PC-3 (cell line): ENCODE measurements around the gene TCF12. TPM values are rescaled to one million over a fixed set of nuclear protein-coding genes. Genes with fewer than 3 reads are reported as not detected.
A peak's percentile ranks its signal among the peaks of the same experiment; 100 is the strongest.

Source experiments
- ATAC-seq: fragments of 200-7000 bp; cut with Tn5 transposase; 2 replicates; pipeline ENCODE4 v1.9.1; 2020; ENCODE audit warnings: mild to moderate bottlenecking, moderate library complexity
- BruUV-seq: library from RNA; stranded (reverse); fragments of 400-500 nt; replicated peaks from 2 replicates; lab custom pipeline; 2021; lab: Mats Ljungman, UMichigan
- CTCF ChIA-PET: fragments of 300-600 bp; sonication (Branson Sonifier 250); formaldehyde crosslinking; loops from one replicate; lab custom pipeline; 2022; ENCODE audit warnings: antibody characterized with exemption; lab: Charles Lee
- POLR2A ChIA-PET: fragments of 300-600 bp; sonication (Branson Sonifier 250); formaldehyde crosslinking; loops from one replicate; lab custom pipeline; 2022; ENCODE audit warnings: antibody characterized with exemption; ENCODE audit not compliant: unreplicated experiment; lab: Charles Lee
- DNase-seq: peaks from one replicate; pipeline ENCODE4 v3.0.0-alpha.2; 2015
- H2AFZ ChIP-seq: fragments of 300-600 bp; sonication (generic); 2 replicates; pipeline ENCODE4 v1.6.0; 2016; ENCODE audit warnings: antibody characterized with exemption, low read length
- H3F3A ChIP-seq: fragments of 300-600 bp; sonication (generic); one replicate; pipeline ENCODE4 v1.6.0; 2017; ENCODE audit warnings: antibody characterized with exemption, low read length, control low read depth, mild to moderate bottlenecking; ENCODE audit not compliant: unreplicated experiment
- H3K27ac ChIP-seq: fragments of 300-600 bp; sonication (generic); 2 replicates; pipeline ENCODE4 v1.5.1; 2016; ENCODE audit warnings: mild to moderate bottlenecking, low read length
- H3K27me3 ChIP-seq: fragments of 300-600 bp; sonication (generic); 2 replicates; pipeline ENCODE4 v1.6.1; 2016; ENCODE audit warnings: low read length, mixed read lengths
- H3K36me3 ChIP-seq: fragments of 300-600 bp; sonication (generic); 2 replicates; pipeline ENCODE4 v1.6.1; 2016; ENCODE audit warnings: low read depth, mixed run types, low read length, mixed read lengths
- H3K4me1 ChIP-seq: fragments of 300-600 bp; sonication (generic); 2 replicates; pipeline ENCODE4 v1.5.1; 2016; ENCODE audit warnings: low read length; ENCODE audit not compliant: insufficient read depth
- H3K4me2 ChIP-seq: fragments of 300-600 bp; sonication (generic); 2 replicates; pipeline ENCODE4 v1.6.0; 2016; ENCODE audit warnings: low read length
- H3K4me3 ChIP-seq: fragments of 300-600 bp; sonication (generic); 2 replicates; pipeline ENCODE4 v1.5.1; 2016; ENCODE audit warnings: mild to moderate bottlenecking, low read length, mixed read lengths
- H3K79me2 ChIP-seq: fragments of 300-600 bp; sonication (generic); 2 replicates; pipeline ENCODE4 v1.6.1; 2017; ENCODE audit warnings: low read length, mixed read lengths
- H3K9ac ChIP-seq: fragments of 300-600 bp; sonication (generic); 2 replicates; pipeline ENCODE4 v1.6.0; 2016; ENCODE audit warnings: mild to moderate bottlenecking, low read length
- H3K9me2 ChIP-seq: fragments of 300-600 bp; sonication (generic); replicated peaks from 2 replicates; pipeline ENCODE4 v1.6.1; 2016; ENCODE audit warnings: mixed run types, low read length, mixed read lengths
- H3K9me3 ChIP-seq: fragments of 300-600 bp; sonication (generic); 2 replicates; pipeline ENCODE4 v1.6.1; 2016; ENCODE audit warnings: low read length, mixed read lengths
- H4K20me1 ChIP-seq: fragments of 300-600 bp; sonication (generic); 2 replicates; pipeline ENCODE4 v1.6.1; 2016; ENCODE audit warnings: low read length, mixed read lengths
- EZH2 ChIP-seq: fragments of 300-600 bp; sonication (generic); IDR thresholded peaks from one replicate; pipeline ENCODE4 v1.6.1; 2017; ENCODE audit warnings: antibody characterized with exemption, mild to moderate bottlenecking, low read length; ENCODE audit not compliant: unreplicated experiment
- EZH2phosphoT487 ChIP-seq: fragments of 300-600 bp; sonication (generic); IDR thresholded peaks from 2 replicates; pipeline ENCODE4 v1.6.1; 2018; ENCODE audit warnings: mild to moderate bottlenecking, antibody characterized with exemption, low read length, borderline replicate concordance
- intact Hi-C: fragments of 100-400 bp; cut with micrococcal nuclease; formaldehyde crosslinking; loops from 2 replicates; pipeline ENCODE4 v1.9.0; 2023
- total RNA-seq: library from RNA; depleted of rRNA; stranded (reverse); fragments of >200 nt; gene quantifications from 2 replicates; pipeline ENCODE4 v1.2.3, GENCODE V29; 2014
- TF ChIP-seq, protein P1 (sequence below): fragments of 300-600 bp; sonication (generic); conservative IDR thresholded peaks from 2 replicates; pipeline ENCODE4 v1.5.1; 2017; ENCODE audit warnings: antibody characterized with exemption, low read depth, mild to moderate bottlenecking, low read length

Gene TCF12
- total RNA-seq, 1 experiment from 2014 or later: 103 TPM

DNA sequence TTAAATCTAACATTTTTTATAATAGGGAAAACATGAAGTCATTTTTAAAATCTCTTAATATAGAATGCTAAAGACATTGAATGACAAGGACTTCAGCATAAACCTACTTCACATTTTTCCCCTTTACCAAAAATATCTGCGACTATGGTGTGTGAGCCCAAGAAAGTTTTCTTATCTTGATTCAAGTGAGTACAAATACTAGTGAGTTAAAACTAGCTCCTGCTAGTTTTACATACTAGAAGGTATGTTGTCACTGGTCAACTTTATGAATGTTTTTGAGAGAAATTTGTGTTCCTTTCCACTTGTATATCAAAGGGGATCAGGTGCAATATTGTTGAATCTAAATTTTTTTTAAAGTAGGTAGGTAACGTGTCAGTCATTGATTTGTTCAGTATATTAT is 305.4 kb downstream of the TCF12 start:
- Histone ChIP-seq H3K27me3 (no peaks in the 10 kb centered on the region), H3K9me3 (no peaks in the 10 kb centered on the region), H3K9me2 (no peaks in the 10 kb centered on the region), H2AFZ (no peak overlapping the region), H3K79me2 (no peaks in the 10 kb centered on the region), H4K20me1 (no peaks in the 10 kb centered on the region), H3F3A (no peaks in the 10 kb centered on the region), H3K4me1 (peaks cover 7% of the 10 kb centered on the region), H3K9ac (no peak overlapping the region), H3K36me3 (no peaks in the 10 kb centered on the region), H3K4me3 (no peak overlapping the region), H3K27ac (no peak overlapping the region), H3K4me2 (no peak overlapping the region)
- BruUV-seq: no TSS peak
- ChIA-PET POLR2A (no interaction called here), CTCF (no interaction called here)
- intact Hi-C loops: no loop called here
- TF ChIP-seq, protein P1, sequence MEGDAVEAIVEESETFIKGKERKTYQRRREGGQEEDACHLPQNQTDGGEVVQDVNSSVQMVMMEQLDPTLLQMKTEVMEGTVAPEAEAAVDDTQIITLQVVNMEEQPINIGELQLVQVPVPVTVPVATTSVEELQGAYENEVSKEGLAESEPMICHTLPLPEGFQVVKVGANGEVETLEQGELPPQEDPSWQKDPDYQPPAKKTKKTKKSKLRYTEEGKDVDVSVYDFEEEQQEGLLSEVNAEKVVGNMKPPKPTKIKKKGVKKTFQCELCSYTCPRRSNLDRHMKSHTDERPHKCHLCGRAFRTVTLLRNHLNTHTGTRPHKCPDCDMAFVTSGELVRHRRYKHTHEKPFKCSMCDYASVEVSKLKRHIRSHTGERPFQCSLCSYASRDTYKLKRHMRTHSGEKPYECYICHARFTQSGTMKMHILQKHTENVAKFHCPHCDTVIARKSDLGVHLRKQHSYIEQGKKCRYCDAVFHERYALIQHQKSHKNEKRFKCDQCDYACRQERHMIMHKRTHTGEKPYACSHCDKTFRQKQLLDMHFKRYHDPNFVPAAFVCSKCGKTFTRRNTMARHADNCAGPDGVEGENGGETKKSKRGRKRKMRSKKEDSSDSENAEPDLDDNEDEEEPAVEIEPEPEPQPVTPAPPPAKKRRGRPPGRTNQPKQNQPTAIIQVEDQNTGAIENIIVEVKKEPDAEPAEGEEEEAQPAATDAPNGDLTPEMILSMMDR: no peak
- TF ChIP-seq EZH2phosphoT487 (no peak), EZH2 (no peak)
- ATAC-seq: no peak
- DNase-seq: no peak

DNA sequence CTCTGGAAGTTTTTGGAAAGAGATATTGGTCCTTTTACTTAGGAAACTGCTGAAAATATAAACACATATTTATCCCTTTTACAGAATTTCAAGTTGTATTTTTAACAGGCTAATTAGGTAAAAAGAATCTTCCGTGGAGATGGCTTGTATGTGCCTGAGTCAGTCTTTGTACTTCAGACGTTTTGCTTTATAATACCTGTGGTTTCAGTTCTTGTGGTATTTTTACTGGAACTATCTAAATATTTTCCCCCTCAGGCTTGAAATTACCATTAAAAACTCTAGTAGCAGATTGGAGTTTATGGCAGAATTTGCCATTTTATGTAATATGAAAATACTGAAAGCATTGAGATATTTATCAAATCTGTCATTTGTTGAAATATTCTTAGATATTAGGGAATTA is 306.2 kb downstream of the TCF12 start:
- no TSS peak for BruUV-seq
- H4K20me1 ChIP-seq: no peaks in the 10 kb centered on the region
- H3K36me3 ChIP-seq: no peaks in the 10 kb centered on the region
- POLR2A ChIA-PET: no interaction called here
- H2AFZ ChIP-seq: no peak overlapping the region
- DNase-seq (peak; percentile 22), ATAC-seq (no peak)
- no peak overlapping the region for H3K27ac ChIP-seq
- no peak overlapping the region for H3K9ac ChIP-seq
- no peaks in the 10 kb centered on the region for H3F3A ChIP-seq
- H3K4me1 ChIP-seq: peaks cover 7% of the 10 kb centered on the region
- TF ChIP-seq, protein P1: no peak
- TF ChIP-seq EZH2: no peak
- TF ChIP-seq EZH2phosphoT487: no peak
- CTCF ChIA-PET: no interaction called here
- no peaks in the 10 kb centered on the region for H3K79me2 ChIP-seq
- no peaks in the 10 kb centered on the region for H3K9me2 ChIP-seq
- H3K9me3 ChIP-seq: no peaks in the 10 kb centered on the region
- H3K27me3 ChIP-seq: no peaks in the 10 kb centered on the region
- no peak overlapping the region for H3K4me3 ChIP-seq
- intact Hi-C loops: no loop called here
- peak overlapping the region; percentile 37 for H3K4me2 ChIP-seq

DNA sequence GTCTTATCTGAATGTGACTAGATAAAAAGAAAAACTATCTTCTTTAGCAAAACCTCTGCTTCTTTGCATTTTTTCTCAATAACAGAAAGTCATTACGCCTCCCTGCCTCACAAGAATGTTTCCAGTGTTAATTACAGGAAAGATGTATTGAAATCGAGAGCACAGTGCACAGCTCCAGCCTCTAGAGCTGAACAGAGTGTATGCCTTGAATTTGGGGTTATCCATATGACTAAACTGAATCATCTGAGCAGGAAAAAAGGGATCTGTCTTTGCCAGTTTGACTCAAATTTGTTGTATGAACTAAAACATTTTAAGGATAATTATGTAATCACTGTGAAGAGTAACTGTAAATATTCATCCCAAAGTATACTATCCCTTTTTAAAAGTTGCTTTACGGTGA is 308.7 kb downstream of the TCF12 start:
- Histone ChIP-seq H3K9ac (no peak overlapping the region), H3K4me3 (no peak overlapping the region), H3K4me2 (no peak overlapping the region), H3K27ac (no peak overlapping the region), H2AFZ (no peak overlapping the region), H3K9me3 (no peaks in the 10 kb centered on the region), H3F3A (no peaks in the 10 kb centered on the region), H3K27me3 (no peaks in the 10 kb centered on the region), H3K79me2 (no peaks in the 10 kb centered on the region), H4K20me1 (no peaks in the 10 kb centered on the region), H3K4me1 (peaks cover 7% of the 10 kb centered on the region), H3K36me3 (no peaks in the 10 kb centered on the region), H3K9me2 (no peaks in the 10 kb centered on the region)
- no TSS peak for BruUV-seq
- ChIA-PET CTCF (no interaction called here), POLR2A (no interaction called here)
- intact Hi-C loops: no loop called here
- DNase-seq (no peak), ATAC-seq (no peak)
- TF ChIP-seq EZH2: no peak
- TF ChIP-seq EZH2phosphoT487: no peak
- TF ChIP-seq, protein P1: no peak
